Retinal pigment epithelial cell (primary cell): ENCODE measurements around the gene LINC00237.

Experiments
- DNase-seq: peaks from one replicate; pipeline ENCODE4 v3.0.0-alpha.2; 2010; ENCODE audit warnings: low read depth
- H3K4me3 ChIP-seq: 2 replicates; pipeline ENCODE4 v1.5.1; 2011; ENCODE audit warnings: mild to moderate bottlenecking, low read length, control low read depth, moderate library complexity
- TF ChIP-seq, protein P1 (sequence below): conservative IDR thresholded peaks from 2 replicates; pipeline ENCODE4 v1.5.1; 2011; ENCODE audit warnings: low read depth, low read length, control low read depth, inconsistent platforms

Gene LINC00237

GRCh38 chr20:21106171-21107017 is at the start of gene LINC00237:
LINC00237 (minus strand) TSS chr20:21106358.
- TF ChIP-seq, protein P1, sequence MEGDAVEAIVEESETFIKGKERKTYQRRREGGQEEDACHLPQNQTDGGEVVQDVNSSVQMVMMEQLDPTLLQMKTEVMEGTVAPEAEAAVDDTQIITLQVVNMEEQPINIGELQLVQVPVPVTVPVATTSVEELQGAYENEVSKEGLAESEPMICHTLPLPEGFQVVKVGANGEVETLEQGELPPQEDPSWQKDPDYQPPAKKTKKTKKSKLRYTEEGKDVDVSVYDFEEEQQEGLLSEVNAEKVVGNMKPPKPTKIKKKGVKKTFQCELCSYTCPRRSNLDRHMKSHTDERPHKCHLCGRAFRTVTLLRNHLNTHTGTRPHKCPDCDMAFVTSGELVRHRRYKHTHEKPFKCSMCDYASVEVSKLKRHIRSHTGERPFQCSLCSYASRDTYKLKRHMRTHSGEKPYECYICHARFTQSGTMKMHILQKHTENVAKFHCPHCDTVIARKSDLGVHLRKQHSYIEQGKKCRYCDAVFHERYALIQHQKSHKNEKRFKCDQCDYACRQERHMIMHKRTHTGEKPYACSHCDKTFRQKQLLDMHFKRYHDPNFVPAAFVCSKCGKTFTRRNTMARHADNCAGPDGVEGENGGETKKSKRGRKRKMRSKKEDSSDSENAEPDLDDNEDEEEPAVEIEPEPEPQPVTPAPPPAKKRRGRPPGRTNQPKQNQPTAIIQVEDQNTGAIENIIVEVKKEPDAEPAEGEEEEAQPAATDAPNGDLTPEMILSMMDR, result no peak
- no peak within 1 kb of the TSS for H3K4me3 ChIP-seq
- DNase-seq, result no peak

DNA sequence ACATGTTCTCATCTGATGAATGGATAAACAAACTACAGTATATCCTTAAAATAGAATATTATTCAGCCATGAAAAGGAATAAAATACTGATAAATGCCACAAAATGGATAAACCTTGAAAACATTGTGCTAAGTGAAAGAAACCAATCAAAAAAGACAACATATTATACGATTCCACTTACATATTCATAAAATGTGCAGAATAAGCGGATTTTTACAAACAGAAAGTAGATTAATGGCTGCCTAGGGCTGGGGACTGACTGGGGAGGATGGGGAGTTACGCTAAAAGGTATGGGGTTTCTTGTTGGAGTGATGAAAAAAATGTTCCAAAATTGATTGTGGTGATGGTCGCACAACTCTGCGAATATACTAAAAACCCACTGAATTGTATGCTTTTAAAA is 49.1 kb upstream of the LINC00237 start:
- no peak overlapping the region for H3K4me3 ChIP-seq
- TF ChIP-seq, protein P1, result no peak
- no peak for DNase-seq

GRCh38 chr20:21154692-21155091 is 48.5 kb upstream of the LINC00237 start:
- no peak for DNase-seq
- TF ChIP-seq, protein P1, result no peak
- H3K4me3 ChIP-seq, result no peak overlapping the region

GRCh38 chr20:21151791-21152190 is 45.6 kb upstream of the LINC00237 start:
- TF ChIP-seq, protein P1, result no peak

GRCh38 chr20:21149344-21149743 is 43.2 kb upstream of the LINC00237 start:
- H3K4me3 ChIP-seq, result no peak overlapping the region
- TF ChIP-seq, protein P1, result no peak
- no peak for DNase-seq

More at GRCh38 chr20:21151791-21152190, 45.6 kb upstream of the LINC00237 start:
- no peak overlapping the region for H3K4me3 ChIP-seq
- DNase-seq, result no peak

DNA sequence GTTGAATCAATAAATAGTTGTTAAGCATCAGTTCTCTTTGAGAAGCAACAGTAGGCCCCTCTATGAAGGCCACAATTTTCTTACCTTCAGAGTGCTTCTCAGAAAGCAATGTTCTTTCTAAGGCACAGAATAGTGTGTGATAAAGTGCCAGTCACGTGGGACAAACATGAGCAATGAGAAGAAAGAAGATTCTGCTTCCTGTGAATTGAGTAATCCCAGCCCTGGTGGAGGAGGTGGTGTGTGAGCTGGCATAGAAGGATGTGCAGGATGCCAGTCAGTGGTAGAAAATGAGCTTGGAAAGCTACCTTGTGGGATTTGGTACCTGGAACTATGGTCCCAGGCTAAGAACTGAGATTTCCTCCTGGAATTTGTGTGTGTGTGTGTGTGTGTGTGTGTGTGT is 41.4 kb upstream of the LINC00237 start:
- no peak for DNase-seq
- no peak overlapping the region for H3K4me3 ChIP-seq
- TF ChIP-seq, protein P1, result no peak

GRCh38 chr20:21146215-21146614 is 40.1 kb upstream of the LINC00237 start:
- DNase-seq, result no peak
- TF ChIP-seq, protein P1, result no peak
- H3K4me3 ChIP-seq, result no peak overlapping the region
